HepG2 (cell line): ENCODE data around the gene SCAPER. TPM values are rescaled to one million over a fixed set of nuclear protein-coding genes. Genes with fewer than 3 reads are reported as not detected.
"Not testable (repeated sequence)": the region's sequence is repeated elsewhere in the genome, so short reads cannot be mapped to it uniquely, and the experiment has no call there.

Experiments
- ATAC-seq: fragments of 200-7000 bp; cut with Tn5 transposase; 3 replicates; pipeline ENCODE4 v1.9.1; 2020; ENCODE audit warnings: mild to moderate bottlenecking, moderate library complexity
- BruUV-seq: library from RNA; stranded (reverse); fragments of 400-500 nt; replicated peaks from 2 replicates; lab custom pipeline; 2021; lab: Mats Ljungman, UMichigan
- CTCF ChIA-PET: fragments of 300-600 bp; formaldehyde crosslinking; extraction: SDS; loops from one replicate; lab custom pipeline; 2021; ENCODE audit warnings: low total read pairs, inconsistent platforms, low intra/inter-chr PET ratio; lab: Yijun Ruan, JAX
- POLR2A ChIA-PET: fragments of 350-600 bp; sonication (Branson Sonifier 250); formaldehyde crosslinking; loops from one replicate; lab custom pipeline; 2020; ENCODE audit warnings: antibody characterized with exemption, inconsistent platforms; lab: Yijun Ruan, JAX
- DNase-seq: peaks from one replicate; pipeline ENCODE4 v3.0.0-alpha.2; 2015; ENCODE audit warnings: low spot score
- FAIRE-seq: peaks from 3 replicates; lab custom pipeline; 2011; peaks lifted over from hg19 to GRCh38; lab: Jason Lieb, UNC
- H2AFZ ChIP-seq: one replicate; pipeline ENCODE4 v1.6.1; 2011; ENCODE audit warnings: low read length, inconsistent platforms
- H3K27ac ChIP-seq: fragments of 300-600 bp; 3 replicates; pipeline ENCODE4 v1.8.0; 2011; ENCODE audit warnings: mixed run types, mild to moderate bottlenecking, mixed read lengths, low read length, inconsistent platforms; ENCODE audit not compliant: insufficient read depth; ENCODE audit errors: extremely low read length
- H3K27me3 ChIP-seq, 2 experiments: fragments of 200-600 bp in 1 of 2; 2 replicates in 1 of 2; 3 replicates in 1 of 2; pipeline versions ENCODE4 v1.6.0 to v1.8.0; 2011; ENCODE audit warnings: low read length in 2 of 2, mild to moderate bottlenecking in 2 of 2, moderate library complexity in 2 of 2, inconsistent platforms in 1 of 2; ENCODE audit not compliant: insufficient read depth in 2 of 2, control insufficient read depth in 1 of 2
- H3K36me3 ChIP-seq, 2 experiments: fragments of 200-600 bp in 1 of 2; replicated peaks in 1 of 2; 2 replicates in 1 of 2; 3 replicates in 1 of 2; pipeline versions ENCODE4 v1.5.1 to v1.8.0; 2011; ENCODE audit warnings: low read length in 2 of 2, inconsistent platforms in 1 of 2; ENCODE audit not compliant: insufficient read depth in 2 of 2, control insufficient read depth in 1 of 2
- H3K4me1 ChIP-seq: 2 replicates; pipeline ENCODE4 v1.5.1; 2012; ENCODE audit warnings: low read length, inconsistent platforms; ENCODE audit not compliant: insufficient read depth
- H3K4me2 ChIP-seq: 2 replicates; pipeline ENCODE4 v1.6.0; 2011; ENCODE audit warnings: low read depth, low read length, inconsistent platforms
- H3K4me3 ChIP-seq, 3 experiments: fragments of 200-600 bp in 1 of 3; sonication (generic), shearing (Covaris generic) in 1 of 3; replicated peaks in 1 of 3; 2 replicates each; pipeline ENCODE4 v1.5.1; 2011 to 2016; ENCODE audit warnings: low read length in 3 of 3, inconsistent platforms in 2 of 3, low read depth in 2 of 3, mild to moderate bottlenecking in 2 of 3, control low read depth in 1 of 3, mixed read lengths in 1 of 3; ENCODE audit not compliant: insufficient read depth in 1 of 3
- H3K79me2 ChIP-seq: one replicate; pipeline ENCODE4 v1.6.1; 2011; ENCODE audit warnings: low read length, inconsistent platforms; ENCODE audit not compliant: insufficient read depth
- H3K9ac ChIP-seq: 2 replicates; pipeline ENCODE4 v1.6.0; 2011; ENCODE audit warnings: mild to moderate bottlenecking, low read depth, low read length, inconsistent platforms; ENCODE audit not compliant: insufficient read depth
- H3K9me3 ChIP-seq: 2 replicates; pipeline ENCODE4 v1.5.1; 2012; ENCODE audit warnings: mild to moderate bottlenecking, low read length
- H4K20me1 ChIP-seq: 2 replicates; pipeline ENCODE4 v1.6.0; 2011; ENCODE audit warnings: inconsistent platforms, mild to moderate bottlenecking, low read length, moderate library complexity; ENCODE audit not compliant: insufficient read depth
- PPARG ChIP-seq: conservative IDR thresholded peaks from 2 replicates; pipeline ENCODE4 v1.6.1; 2016; ENCODE audit warnings: missing biosample characterization, missing genetic modification reagents
- PREB ChIP-seq: sonication (generic); formaldehyde crosslinking; IDR thresholded peaks from 2 replicates; pipeline ENCODE4 v1.4.0; 2020; ENCODE audit warnings: missing genetic modification reagents
- SOX5 ChIP-seq: IDR thresholded peaks from 2 replicates; pipeline ENCODE4 v1.6.1; 2016; ENCODE audit warnings: borderline replicate concordance
- ZNF512 ChIP-seq: sonication (generic); formaldehyde crosslinking; IDR thresholded peaks from 2 replicates; pipeline ENCODE4 v1.4.0; 2020; ENCODE audit warnings: mild to moderate bottlenecking, missing genetic modification reagents
- ZNF569 ChIP-seq: sonication (generic); formaldehyde crosslinking; IDR thresholded peaks from 2 replicates; pipeline ENCODE4 v1.5.0; 2020; ENCODE audit warnings: mild to moderate bottlenecking, missing genetic modification reagents, moderate library complexity, borderline replicate concordance
- WGBS: methylation state at CpG from one replicate; pipeline ENCODE4 v1.1.6; 2017; ENCODE audit warnings: low lambda C conversion rate; 5-methylcytosine and 5-hydroxymethylcytosine counted together
- in situ Hi-C: cut with HindIII; loops from 2 replicates; pipeline ENCODE4 v1.10.0; 2017; ENCODE audit warnings: low pct_unique_long_range_greater_than_20kb; ENCODE audit not compliant: extremely low pct_ligation_motif_present
- intact Hi-C: fragments of 100-400 bp; cut with micrococcal nuclease; formaldehyde crosslinking; loops from one replicate; pipeline ENCODE4 v1.10.0; 2022; ENCODE audit not compliant: unreplicated experiment
- polyA plus RNA-seq, 8 experiments: library from polyadenylated mRNA; depleted of rRNA in 3 of 8; stranded (reverse) in 7 of 8; unstranded in 1 of 8; fragments of >200 nt; fragmentation: Illumina TruSeq in 4 of 8; extraction: Trizol in 4 of 8; gene quantifications; 2 replicates each; pipeline versions ENCODE4 v1.2.1 to v1.2.3, GENCODE V29; 2011 to 2016; ENCODE audit warnings: low read depth in 4 of 8, missing spikeins in 1 of 8, mixed read lengths in 1 of 8; ENCODE audit not compliant: insufficient read depth in 1 of 8
- total RNA-seq, 5 experiments: library from RNA; depleted of rRNA; stranded (reverse); fragments of >200 nt; fragmentation: Illumina TruSeq; extraction: Trizol; gene quantifications; 2 replicates each; pipeline ENCODE4 v1.2.3, GENCODE V29; 2016; ENCODE audit warnings: low read depth in 1 of 5

Gene SCAPER
- total and polyA plus RNA-seq, 2 of the 13 experiments (the other 11 are each of a cell fraction or from before 2014, with no cell fraction given): 4.3 to 10.5 TPM

GRCh38 chr15:76696840-76697239, 208.3 kb downstream of the SCAPER start:
- in situ Hi-C loops: no loop called here
- H3K27ac ChIP-seq: no peak overlapping the region
- ATAC-seq: no peak
- DNase-seq: no peak
- no peak overlapping the region for H3K9ac ChIP-seq
- H3K4me2 ChIP-seq: no peak overlapping the region
- no peaks in the 10 kb centered on the region for H3K9me3 ChIP-seq
- H3K79me2 ChIP-seq: no peaks in the 10 kb centered on the region
- intact Hi-C loops: loop anchor here (5.0 kb wide), 1 partner anchor 115 kb away; no protein-coding TSS in a partner anchor
- no TSS peak for BruUV-seq
- H3K4me3 ChIP-seq: no peak overlapping the region
- no peaks in the 10 kb centered on the region for H4K20me1 ChIP-seq
- H3K27me3 ChIP-seq: no peaks in the 10 kb centered on the region
- no peak overlapping the region for H2AFZ ChIP-seq
- POLR2A ChIA-PET: no interaction called here
- CTCF ChIA-PET: no interaction called here
- H3K36me3 ChIP-seq: peaks cover 5 to 9% of the 10 kb centered on the region in 2 experiments; a peak in 3 of 5 replicates
- TF ChIP-seq SOX5 (CRISPR knock-in tag) (no peak), PPARG (CRISPR knock-in tag) (peak; percentile 42; the same call in 1 of the 2 replicates), ZNF569 (no peak), PREB (CRISPR knock-in tag) (no peak), ZNF512 (CRISPR knock-in tag) (no peak)
- no peak for FAIRE-seq
- H3K4me1 ChIP-seq: no peaks in the 10 kb centered on the region; the same call in 1 of the 2 replicates

GRCh38 chr15:76692546-76692945, 212.6 kb downstream of the SCAPER start:
- H3K4me1 ChIP-seq, H3K27ac ChIP-seq, FAIRE-seq, intact Hi-C loops, H3K27me3 ChIP-seq, POLR2A ChIA-PET, H3K4me3 ChIP-seq, in situ Hi-C loops, H4K20me1 ChIP-seq, BruUV-seq, H3K9ac ChIP-seq, CTCF ChIA-PET, H3K9me3 ChIP-seq, H3K79me2 ChIP-seq, DNase-seq, H3K4me2 ChIP-seq, H3K36me3 ChIP-seq, H2AFZ ChIP-seq, ATAC-seq: not testable (repeated sequence)
- WGBS: 98% methylated on average over 1 of the region's 1 CpG

- CTCF ChIA-PET: not testable (repeated sequence)
Measured at GRCh38 chr15:76687592-76687991, 217.5 kb downstream of the SCAPER start.

More at GRCh38 chr15:76687592-76687991, 217.5 kb downstream of the SCAPER start:
- H3K9me3 ChIP-seq, FAIRE-seq, H4K20me1 ChIP-seq, H3K4me2 ChIP-seq, POLR2A ChIA-PET, intact Hi-C loops, H2AFZ ChIP-seq, H3K4me3 ChIP-seq, ATAC-seq, H3K36me3 ChIP-seq, H3K79me2 ChIP-seq, H3K27ac ChIP-seq, H3K27me3 ChIP-seq, H3K9ac ChIP-seq, BruUV-seq, H3K4me1 ChIP-seq, in situ Hi-C loops, DNase-seq: not testable (repeated sequence)
- WGBS: 97% methylated on average over 4 of the region's 4 CpGs
